A673 (cell line): Measurements from ENCODE around the gene GNAT1.

ENCODE experiments used
- CTCF ChIP-seq: fragments of 300-800, 200-600 bp; sonication (generic); conservative IDR thresholded peaks from 2 replicates; pipeline ENCODE4 v1.5.1; 2017; ENCODE audit warnings: low read depth, mild to moderate bottlenecking, antibody characterized with exemption, low read length, moderate library complexity, mixed read lengths
- EZH2 ChIP-seq: fragments of 200-600 bp; sonication (generic); IDR thresholded peaks from 2 replicates; pipeline ENCODE4 v1.6.1; 2017; ENCODE audit warnings: borderline replicate concordance, low read depth, mild to moderate bottlenecking, mixed read lengths, antibody characterized with exemption, low read length; ENCODE audit not compliant: poor library complexity, severe bottlenecking

GRCh38 chr3:50184242-50184978 lies 7.0 kb upstream of the GNAT1 start:
- TF ChIP-seq EZH2 = no peak
- no peak for TF ChIP-seq CTCF
